ENCODE measurements around the gene KCNMB2.
"Not testable (repeated sequence)": the region's sequence is repeated elsewhere in the genome, so short reads cannot be mapped to it uniquely, and the experiment has no call there.

Gene KCNMB2

DNA sequence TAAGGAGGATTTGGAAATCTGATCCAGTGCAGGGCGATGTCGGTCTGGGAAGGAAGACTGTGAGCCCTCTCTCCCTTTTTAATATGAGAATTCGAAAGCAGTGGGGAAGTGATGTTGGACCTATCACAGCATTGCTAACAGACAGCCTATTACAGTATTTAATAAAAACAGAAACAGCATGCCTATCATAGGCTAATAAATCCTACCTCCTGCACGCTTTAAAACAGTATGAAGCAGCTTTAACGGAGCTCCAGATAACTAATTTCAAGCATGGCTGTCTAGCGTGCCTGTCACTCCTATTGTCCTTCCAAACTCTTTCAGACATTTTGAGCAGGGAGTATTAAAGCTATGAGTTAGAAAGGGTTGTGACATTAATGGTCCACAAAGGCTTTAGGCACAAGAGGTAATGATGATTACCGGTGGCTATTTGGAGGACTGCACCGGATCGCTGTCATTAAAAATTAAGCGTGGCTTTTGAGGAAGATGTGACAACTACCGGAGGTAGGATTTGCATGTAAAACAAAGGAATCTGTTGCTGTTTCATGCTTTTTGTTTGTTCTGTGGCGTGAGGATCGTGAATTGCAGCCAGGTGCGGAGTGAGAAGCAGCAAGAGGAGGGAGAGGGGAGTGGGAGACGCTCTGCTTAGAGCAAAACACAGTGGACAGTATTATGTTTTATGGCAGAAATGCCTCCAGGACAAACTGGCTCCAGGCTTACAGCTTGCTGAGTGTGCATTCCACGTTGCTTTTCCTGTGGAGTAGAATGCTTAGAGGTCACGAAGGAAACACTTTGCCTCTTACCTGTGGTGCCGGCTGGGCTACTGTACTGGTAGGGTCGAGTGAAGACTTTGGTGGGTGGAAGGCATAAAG is at the start of gene KCNMB2:
Gene KCNMB2, plus strand, starts transcription at position 226 of the 869 bp plus-strand sequence.
- no peak for DNase-seq

GRCh38 chr3:178486903-178487302 is 49.3 kb upstream of the KCNMB2 start:
- DNase-seq = no peak

DNA sequence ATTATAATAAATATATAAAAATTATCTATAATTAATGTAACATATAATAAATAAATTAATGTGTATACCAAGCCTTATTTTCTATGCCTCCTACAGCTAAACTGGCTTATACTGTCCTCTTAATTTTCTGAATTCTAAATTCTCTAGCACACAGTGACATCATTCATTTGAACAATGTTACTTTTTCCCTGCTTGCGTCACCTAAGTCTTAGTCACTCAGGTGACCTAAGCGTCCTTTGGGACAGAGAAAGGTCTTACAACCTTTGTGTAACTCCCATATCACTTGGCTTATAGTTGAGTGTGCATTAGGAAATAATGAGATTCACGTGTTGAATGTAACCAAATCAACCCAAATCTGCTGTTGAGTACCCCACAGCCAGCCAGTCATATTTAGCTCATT is 48.5 kb upstream of the KCNMB2 start:
- no peak for DNase-seq

GRCh38 chr3:178491751-178492150 is 44.5 kb upstream of the KCNMB2 start:
- DNase-seq = no peak

- DNase-seq = no peak
Measured at GRCh38 chr3:178492491-178492890, 43.7 kb upstream of the KCNMB2 start.

DNA sequence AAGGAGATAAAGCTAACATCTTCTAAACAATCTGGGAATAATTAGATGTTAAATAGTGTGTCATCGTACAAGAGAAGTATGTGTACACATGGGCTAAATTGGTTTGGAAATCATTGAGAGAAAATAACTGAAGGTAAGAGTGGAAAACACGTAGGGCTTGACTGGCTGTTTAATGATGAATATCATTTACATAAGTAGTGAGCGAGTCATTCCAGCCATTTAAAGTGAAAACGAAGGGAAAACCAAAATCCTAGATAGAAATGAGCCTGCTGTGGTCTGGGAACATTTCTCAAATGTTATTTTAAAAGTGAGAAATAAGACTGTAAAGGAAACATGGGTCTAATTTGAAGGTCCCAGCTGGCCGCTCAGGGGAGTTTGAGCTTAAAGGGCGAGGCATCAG is 41.9 kb upstream of the KCNMB2 start:
- no peak for DNase-seq

- DNase-seq = no peak
Measured at GRCh38 chr3:178496911-178497310, 39.3 kb upstream of the KCNMB2 start.

- DNase-seq = no peak
Measured at GRCh38 chr3:178498871-178499270, 37.4 kb upstream of the KCNMB2 start.

DNA sequence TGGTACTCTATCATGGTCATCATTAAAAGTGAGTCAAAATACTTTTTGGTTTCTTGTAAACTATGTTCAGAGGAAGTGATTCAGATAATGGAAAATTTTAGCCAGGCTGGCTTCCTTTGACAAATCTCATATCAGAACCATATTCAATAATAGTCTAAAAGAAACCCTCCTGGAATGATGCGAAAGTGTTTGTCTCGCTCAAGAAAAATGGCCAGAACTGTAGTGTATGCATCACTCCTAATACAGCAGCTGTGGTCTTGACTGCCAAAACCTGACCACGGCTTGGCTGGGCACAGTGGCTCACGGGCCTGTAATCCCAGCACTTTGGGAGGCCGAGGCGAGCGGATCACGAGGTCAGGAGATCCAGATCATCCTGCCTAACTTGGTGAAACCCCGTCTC is 35.6 kb upstream of the KCNMB2 start:
- DNase-seq = no peak

DNA sequence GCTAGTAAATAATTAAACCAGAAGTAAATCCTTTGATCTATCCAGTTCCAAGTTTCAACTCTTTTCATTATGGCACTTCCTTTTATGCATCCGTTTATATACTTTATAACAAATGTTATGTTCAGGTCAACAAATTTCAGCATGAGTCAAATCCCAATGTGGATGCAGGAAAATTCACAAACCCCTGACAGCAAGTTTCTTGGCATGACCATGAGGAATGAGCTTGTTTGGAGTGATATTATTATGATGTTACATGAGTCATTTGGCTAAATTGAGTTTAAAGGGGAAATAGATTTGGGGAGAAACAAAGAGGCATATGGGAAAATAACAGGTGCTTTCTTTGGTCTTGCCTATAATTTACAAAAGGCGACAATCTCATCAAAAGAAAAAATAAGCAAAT is 32.1 kb upstream of the KCNMB2 start:
- DNase-seq = no peak

DNA sequence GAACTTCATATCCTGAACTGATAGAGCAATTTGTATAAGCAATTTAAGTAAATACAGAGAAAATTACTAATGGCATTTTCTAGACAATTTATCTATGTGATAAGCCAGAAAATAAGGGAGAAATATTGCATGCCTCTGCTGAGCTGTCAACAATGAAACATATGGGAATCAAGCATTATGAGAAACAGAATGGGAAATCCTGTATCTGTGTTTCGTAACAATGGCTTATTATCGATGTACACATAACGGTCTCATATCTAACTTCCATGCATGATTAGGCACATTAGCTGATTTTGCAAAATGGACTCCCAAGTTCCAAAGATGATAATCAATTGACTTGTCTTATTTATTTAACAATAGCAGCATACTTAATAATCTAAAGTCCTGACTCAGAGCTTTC is 30.4 kb upstream of the KCNMB2 start:
- DNase-seq = no peak

DNA sequence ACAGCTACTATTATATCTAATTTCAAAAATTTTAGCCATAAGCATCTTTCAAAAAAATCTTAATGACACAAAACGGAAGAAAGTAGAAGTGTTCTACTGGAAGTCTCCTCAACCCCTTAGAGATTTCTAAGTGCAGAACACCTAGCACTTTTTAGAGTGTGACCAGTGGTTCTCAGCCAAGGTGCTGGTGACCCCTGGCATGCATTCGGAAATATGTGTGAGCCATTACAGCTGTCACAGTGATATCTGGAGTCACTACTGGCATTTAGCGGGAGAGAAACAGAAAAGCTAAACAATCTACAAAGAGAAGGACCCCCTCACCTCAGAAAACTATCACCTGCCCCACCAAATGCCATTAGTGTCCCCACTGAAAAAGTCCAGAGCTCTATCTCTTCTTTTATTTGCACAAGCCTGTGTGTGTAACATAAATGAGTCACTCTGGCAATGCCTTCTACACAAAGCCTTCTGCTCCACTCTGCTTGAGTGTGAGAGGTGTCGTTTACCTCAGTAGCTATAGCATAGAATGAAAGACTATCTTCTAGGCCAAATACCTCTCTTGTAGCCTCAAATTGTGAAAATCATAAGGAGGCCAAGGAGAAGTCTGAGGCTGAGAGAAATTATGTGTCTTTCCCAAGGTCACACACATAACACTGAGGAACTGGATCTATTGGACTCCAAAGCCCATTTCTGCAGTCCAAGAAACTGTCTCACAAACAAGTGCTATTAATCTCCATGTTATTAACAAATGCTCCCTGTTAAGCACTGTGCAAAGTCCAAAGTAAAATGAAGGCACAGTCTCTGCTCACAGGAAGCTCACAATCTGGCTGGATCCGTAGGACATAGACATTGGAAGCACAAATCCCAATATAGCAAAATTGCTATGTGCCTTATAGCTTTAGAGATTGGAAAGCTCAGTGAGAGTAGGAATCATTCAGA is 28.5 kb upstream of the KCNMB2 start:
- no peak for DNase-seq

GRCh38 chr3:178508443-178508825 is 27.8 kb upstream of the KCNMB2 start:
- no peak for DNase-seq

- no peak for DNase-seq
Measured at GRCh38 chr3:178510496-178510895, 25.7 kb upstream of the KCNMB2 start.

GRCh38 chr3:178512647-178513046 is 23.6 kb upstream of the KCNMB2 start:
- DNase-seq = no peak

GRCh38 chr3:178513546-178514380 is 22.5 kb upstream of the KCNMB2 start:
- DNase-seq = no peak

- DNase-seq = no peak
Measured at GRCh38 chr3:178514401-178514800, 21.8 kb upstream of the KCNMB2 start.

GRCh38 chr3:178515076-178515744 is 21.0 kb upstream of the KCNMB2 start:
- not testable (repeated sequence) for DNase-seq

- no peak for DNase-seq
Measured at GRCh38 chr3:178517665-178518334, 18.4 kb upstream of the KCNMB2 start.

DNA sequence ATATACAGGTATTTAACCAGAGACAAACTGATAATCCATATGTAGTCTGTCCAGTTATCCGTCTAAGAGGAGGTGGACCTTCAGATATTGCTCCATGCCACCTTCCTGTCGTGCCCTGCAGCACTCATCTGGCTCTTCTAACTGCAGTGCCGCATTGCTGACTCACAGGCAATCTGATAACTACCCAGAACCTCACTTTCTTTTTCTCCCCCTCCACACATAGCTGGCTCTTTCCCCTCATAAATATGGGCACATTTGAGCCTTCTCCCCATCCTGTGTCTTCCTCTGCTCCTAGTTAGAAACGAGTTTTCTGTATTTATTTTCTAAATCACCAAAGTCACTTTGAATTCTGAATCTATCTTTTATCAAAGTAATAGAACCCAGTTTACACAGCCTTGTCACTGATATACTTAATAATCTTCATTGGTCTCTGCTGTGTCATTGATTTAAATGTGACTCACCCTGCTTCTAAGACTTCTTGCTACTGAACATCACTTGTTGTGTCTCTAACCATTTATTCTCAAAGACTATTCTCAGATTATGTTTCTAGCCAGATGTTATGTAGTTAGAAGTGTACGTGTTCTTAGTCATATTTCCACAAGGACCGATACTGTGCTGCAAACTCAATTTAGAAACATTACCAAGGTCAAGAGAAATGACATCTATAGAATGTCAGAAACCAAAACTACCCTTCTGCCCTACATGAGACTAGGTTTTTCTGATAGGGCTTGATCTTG is 17.4 kb upstream of the KCNMB2 start:
- no peak for DNase-seq

- DNase-seq = no peak
Measured at GRCh38 chr3:178519701-178520100, 16.5 kb upstream of the KCNMB2 start.
